K562 (cell line): ENCODE results near the gene ZACN. TPM values are rescaled to one million over a fixed set of nuclear protein-coding genes. Genes with fewer than 3 reads are reported as not detected.

ENCODE experiments used
- ARID3B ChIP-seq: fragments of 250-450 bp; sonication (Bioruptor Pico); IDR thresholded peaks from 2 replicates; pipeline ENCODE4 v1.4.0; 2020; ENCODE audit warnings: borderline replicate concordance
- BCOR ChIP-seq: fragments of 450-650 bp; IDR thresholded peaks from 2 replicates; pipeline ENCODE4 v1.6.1; 2016
- CCAR2 ChIP-seq: fragments of 200-400 bp; formaldehyde crosslinking; IDR thresholded peaks from 2 replicates; pipeline ENCODE4 v1.6.1; 2017; ENCODE audit warnings: mild to moderate bottlenecking, low read depth, low read length
- HNRNPUL1 ChIP-seq: fragments of 200-400 bp; formaldehyde crosslinking; IDR thresholded peaks from 2 replicates; pipeline ENCODE4 v1.6.1; 2017; ENCODE audit warnings: low read length
- IRF2 ChIP-seq: sonication (generic); formaldehyde crosslinking; IDR thresholded peaks from 2 replicates; pipeline ENCODE4 v1.8.1; 2022; ENCODE audit warnings: mild to moderate bottlenecking, missing genetic modification reagents
- MCM3 ChIP-seq: fragments of 450-650 bp; IDR thresholded peaks from 2 replicates; pipeline ENCODE4 v1.6.1; 2016
- MECOM ChIP-seq: fragments of 250-450 bp; sonication (Bioruptor Pico); IDR thresholded peaks from 2 replicates; pipeline ENCODE4 v1.8.0; 2022; ENCODE audit warnings: inconsistent platforms
- MXI1 ChIP-seq: IDR thresholded peaks from 2 replicates; pipeline ENCODE4 v1.6.1; 2011; ENCODE audit warnings: low read depth, mild to moderate bottlenecking, improper control_type of control experiment, low read length
- NRF1 ChIP-seq, 2 experiments: fragments of 450-650 bp; IDR thresholded peaks in 1 of 2; conservative IDR thresholded peaks in 1 of 2; 2 replicates each; pipeline ENCODE4 v1.6.1; 2014; ENCODE audit warnings: mild to moderate bottlenecking in 2 of 2
- POLR2A ChIP-seq: fragments of 450-650 bp; conservative IDR thresholded peaks from 2 replicates; pipeline ENCODE4 v1.6.1; 2016
- RBM22 ChIP-seq: fragments of 200-400 bp; formaldehyde crosslinking; IDR thresholded peaks from 2 replicates; pipeline ENCODE4 v1.6.1; 2018; ENCODE audit warnings: low read length, low read depth; ENCODE audit not compliant: poor library complexity, severe bottlenecking
- TAF9B ChIP-seq: fragments of 450-650 bp; IDR thresholded peaks from 2 replicates; pipeline ENCODE4 v1.6.1; 2018; ENCODE audit warnings: mild to moderate bottlenecking; ENCODE audit not compliant: partially characterized antibody
- TEAD2 ChIP-seq: fragments of 450-650 bp; IDR thresholded peaks from 2 replicates; pipeline ENCODE4 v1.6.1; 2016; ENCODE audit warnings: missing genetic modification characterization, control low read depth, missing compliant biosample characterization
- ZNF184 ChIP-seq: sonication (generic); formaldehyde crosslinking; IDR thresholded peaks from 2 replicates; pipeline ENCODE4 v1.5.0; 2020; ENCODE audit warnings: missing genetic modification reagents
- ZNF408 ChIP-seq: fragments of 250-450 bp; sonication (Bioruptor Pico); IDR thresholded peaks from 2 replicates; pipeline ENCODE4 v1.4.0; 2020; ENCODE audit warnings: low read depth, mild to moderate bottlenecking, moderate library complexity
- ZNF507 ChIP-seq: conservative IDR thresholded peaks from 2 replicates; pipeline ENCODE4 v1.6.1; 2017; ENCODE audit warnings: missing genetic modification characterization, missing compliant biosample characterization
- ZNF609 ChIP-seq: sonication (generic); formaldehyde crosslinking; IDR thresholded peaks from 2 replicates; pipeline ENCODE4 v1.8.1; 2023; ENCODE audit warnings: missing genetic modification reagents, mild to moderate bottlenecking, borderline replicate concordance
- ZNF644 ChIP-seq: fragments of 200-800 bp; sonication (Bioruptor generic); IDR thresholded peaks from 2 replicates; pipeline ENCODE4 v1.6.1; 2016; ENCODE audit warnings: low read depth, missing genetic modification characterization, missing compliant biosample characterization
- ZNF75A ChIP-seq: fragments of 450-650 bp; formaldehyde crosslinking; IDR thresholded peaks from 2 replicates; pipeline ENCODE4 v1.4.0; 2020; ENCODE audit warnings: mild to moderate bottlenecking
- polyA plus RNA-seq, 8 experiments: library from polyadenylated mRNA; depleted of rRNA in 4 of 8; stranded (reverse) in 5 of 8; unstranded in 3 of 8; fragments of >200 nt; fragmentation: Nextera tagmentation in 2 of 8; fragmentation: Illumina TruSeq in 1 of 8; extraction: Ambion mirVana in 2 of 8; extraction: Trizol in 1 of 8; gene quantifications; 2 replicates each; pipeline versions ENCODE4 v1.2.1 to v1.2.3, GENCODE V29; 2011 to 2014; ENCODE audit warnings: inconsistent platforms in 1 of 8, missing spikeins in 1 of 8
- total RNA-seq, 7 experiments: library from RNA; depleted of rRNA in 6 of 7; stranded (reverse); fragments of >200 nt in 6 of 7; fragmentation: Illumina TruSeq in 2 of 7; extraction: Trizol in 2 of 7; gene quantifications; 2 replicates each; pipeline versions ENCODE4 v1.2.1 to v1.2.3, GENCODE V29; 2011 to 2021; ENCODE audit warnings: low replicate concordance in 1 of 7
- TF ChIP-seq, protein P1 (sequence below): fragments of 200-800 bp; sonication (Bioruptor generic); IDR thresholded peaks from 2 replicates; pipeline ENCODE4 v1.6.1; 2017; ENCODE audit warnings: missing genetic modification characterization, missing compliant biosample characterization
- TF ChIP-seq, protein P2 (sequence below): sonication (generic); formaldehyde crosslinking; IDR thresholded peaks from 2 replicates; pipeline ENCODE4 v1.8.0; 2022; ENCODE audit warnings: mild to moderate bottlenecking, low read depth, missing genetic modification reagents

Gene ZACN
- total and polyA plus RNA-seq, 9 of the 15 experiments (the other 6 are each of a cell fraction or from before 2014, with no cell fraction given), result 0.07 TPM; not detected in 8

DNA sequence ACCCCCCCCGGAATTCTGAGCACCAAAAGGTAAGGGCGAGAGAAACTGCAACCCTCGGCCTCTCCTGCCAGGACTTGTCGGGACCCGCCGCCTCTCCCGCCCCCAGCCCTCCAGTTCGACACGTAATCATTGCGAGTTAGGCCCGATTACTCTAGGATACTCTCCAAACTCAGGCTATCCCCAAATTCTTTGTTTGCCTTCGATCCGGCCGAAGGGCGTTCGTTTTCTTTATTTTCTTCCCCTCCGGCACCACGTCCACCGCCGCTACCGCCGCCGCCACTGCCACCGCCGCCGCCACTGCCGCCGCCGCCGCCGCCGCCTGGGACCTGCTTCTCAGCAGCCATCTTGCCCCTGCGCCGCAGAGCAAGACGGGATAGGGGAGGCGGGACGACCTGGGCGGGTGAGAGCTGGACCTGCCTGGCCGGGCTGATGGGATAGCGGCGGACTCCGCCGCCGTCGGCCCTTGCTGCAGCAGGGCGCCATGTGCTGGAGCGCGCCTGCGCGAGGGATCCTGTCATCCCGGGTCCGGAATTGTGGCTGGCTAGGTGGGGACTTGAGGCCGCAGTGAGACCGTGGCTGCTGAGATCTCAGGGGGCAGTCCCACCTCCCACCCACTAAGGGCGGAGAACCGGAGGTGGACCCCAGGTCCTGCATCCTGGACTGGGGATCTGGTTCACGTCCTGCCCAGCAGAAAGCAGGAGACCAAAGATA, 6.7 kb upstream of the ZACN start, which contains the start of gene SRP68 (continued):
- no peak for TF ChIP-seq ZNF507 (tag)
- TF ChIP-seq RBM22, result no peak
- TF ChIP-seq NRF1 (conservative IDR thresholded peaks at IDR 0.05 in 1 of 2, IDR thresholded peaks at IDR 0.05 in 1 of 2), result peak; percentile 93 to 94
- peak; percentile 78 for TF ChIP-seq TAF9B
- TF ChIP-seq ZNF609 (CRISPR knock-in tag), result 0 out of 2 replicates have a peak, but pooled peaks have one; percentile 48
- TF ChIP-seq ZNF408 (CRISPR knock-in tag), result no peak
- no peak for TF ChIP-seq ZNF75A (CRISPR knock-in tag)
- no peak for TF ChIP-seq TEAD2
- no peak for TF ChIP-seq IRF2 (CRISPR knock-in tag)
- no peak for TF ChIP-seq CCAR2
- TF ChIP-seq HNRNPUL1, result no peak
- TF ChIP-seq MECOM (CRISPR knock-in tag), result no peak
- TF ChIP-seq ARID3B (CRISPR knock-in tag), result 0 out of 2 replicates have a peak, but pooled peaks have one; percentile 30
- no peak for TF ChIP-seq MCM3
- TF ChIP-seq ZNF184 (CRISPR knock-in tag), result no peak
- no peak for TF ChIP-seq MXI1
- TF ChIP-seq BCOR, result no peak
- TF ChIP-seq ZNF644 (tag), result no peak; the same call in 1 of the 2 replicates
- TF ChIP-seq, protein P1, sequence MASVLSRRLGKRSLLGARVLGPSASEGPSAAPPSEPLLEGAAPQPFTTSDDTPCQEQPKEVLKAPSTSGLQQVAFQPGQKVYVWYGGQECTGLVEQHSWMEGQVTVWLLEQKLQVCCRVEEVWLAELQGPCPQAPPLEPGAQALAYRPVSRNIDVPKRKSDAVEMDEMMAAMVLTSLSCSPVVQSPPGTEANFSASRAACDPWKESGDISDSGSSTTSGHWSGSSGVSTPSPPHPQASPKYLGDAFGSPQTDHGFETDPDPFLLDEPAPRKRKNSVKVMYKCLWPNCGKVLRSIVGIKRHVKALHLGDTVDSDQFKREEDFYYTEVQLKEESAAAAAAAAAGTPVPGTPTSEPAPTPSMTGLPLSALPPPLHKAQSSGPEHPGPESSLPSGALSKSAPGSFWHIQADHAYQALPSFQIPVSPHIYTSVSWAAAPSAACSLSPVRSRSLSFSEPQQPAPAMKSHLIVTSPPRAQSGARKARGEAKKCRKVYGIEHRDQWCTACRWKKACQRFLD (CRISPR knock-in tag), result no peak
- peak; percentile 96 for TF ChIP-seq POLR2A
- TF ChIP-seq, protein P2, sequence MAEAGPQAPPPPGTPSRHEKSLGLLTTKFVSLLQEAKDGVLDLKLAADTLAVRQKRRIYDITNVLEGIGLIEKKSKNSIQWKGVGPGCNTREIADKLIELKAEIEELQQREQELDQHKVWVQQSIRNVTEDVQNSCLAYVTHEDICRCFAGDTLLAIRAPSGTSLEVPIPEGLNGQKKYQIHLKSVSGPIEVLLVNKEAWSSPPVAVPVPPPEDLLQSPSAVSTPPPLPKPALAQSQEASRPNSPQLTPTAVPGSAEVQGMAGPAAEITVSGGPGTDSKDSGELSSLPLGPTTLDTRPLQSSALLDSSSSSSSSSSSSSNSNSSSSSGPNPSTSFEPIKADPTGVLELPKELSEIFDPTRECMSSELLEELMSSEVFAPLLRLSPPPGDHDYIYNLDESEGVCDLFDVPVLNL (CRISPR knock-in tag), result no peak
